ENCODE data around the gene GALNT1.

GALNT1 gene

GRCh38 chr18:35753306-35753910 lies 171.9 kb downstream of the GALNT1 start:
- Histone ChIP-seq H3K27me3 (replicated peaks; ENCODE audit: insufficient read depth, low read length) (no peaks in the 10 kb centered on the region), H3K9me3 (replicated peaks; ENCODE audit: insufficient read depth, low read length) (no peaks in the 10 kb centered on the region), H3K4me2 (ENCODE audit: low read depth, low read length) (no peak overlapping the region), H2AFZ (ENCODE audit: low read length) (no peak overlapping the region), H3K9me2 (replicated peaks; ENCODE audit: insufficient read depth, low read length) (no peaks in the 10 kb centered on the region), H3K9ac (ENCODE audit: low read length) (no peak overlapping the region), H4K20me1 (ENCODE audit: insufficient read depth, low read length) (no peaks in the 10 kb centered on the region), H3F3A (ENCODE audit: insufficient read depth, low read length) (no peaks in the 10 kb centered on the region), H3K4me3 (ENCODE audit: low read length) (no peak overlapping the region), H3K27ac (ENCODE audit: low read length) (no peak overlapping the region), H3K36me3 (replicated peaks; ENCODE audit: insufficient read depth, low read length) (no peaks in the 10 kb centered on the region), H3K4me1 (ENCODE audit: low read length) (no peaks in the 10 kb centered on the region), H3K79me2 (ENCODE audit: low read length) (no peaks in the 10 kb centered on the region)
- no peak for DNase-seq
- no peak for TF ChIP-seq EZH2 (optimal IDR thresholded peaks at IDR 0.05; ENCODE audit: low read depth, low read length)
- TF ChIP-seq CTCF (IDR thresholded peaks at IDR 0.05; ENCODE audit: low read length) = no peak
- TF ChIP-seq EZH2phosphoT487 (IDR thresholded peaks at IDR 0.05; ENCODE audit: low read length) = no peak

GRCh38 chr18:35754464-35754863 lies 172.9 kb downstream of the GALNT1 start:
- no peaks in the 10 kb centered on the region for H4K20me1 ChIP-seq (ENCODE audit: insufficient read depth, low read length)
- H3K27ac ChIP-seq (ENCODE audit: low read length) = no peak overlapping the region
- H3K9me2 ChIP-seq (replicated peaks; ENCODE audit: insufficient read depth, low read length) = no peaks in the 10 kb centered on the region
- H3K4me2 ChIP-seq (ENCODE audit: low read depth, low read length) = no peak overlapping the region
- H3K36me3 ChIP-seq (replicated peaks; ENCODE audit: insufficient read depth, low read length) = no peaks in the 10 kb centered on the region
- no peak overlapping the region for H3K4me3 ChIP-seq (ENCODE audit: low read length)
- no peak overlapping the region for H3K9ac ChIP-seq (ENCODE audit: low read length)
- H3K27me3 ChIP-seq (replicated peaks; ENCODE audit: insufficient read depth, low read length) = no peaks in the 10 kb centered on the region
- TF ChIP-seq CTCF (IDR thresholded peaks at IDR 0.05; ENCODE audit: low read length) (no peak), EZH2 (optimal IDR thresholded peaks at IDR 0.05; ENCODE audit: low read depth, low read length) (no peak), EZH2phosphoT487 (IDR thresholded peaks at IDR 0.05; ENCODE audit: low read length) (no peak)
- H3K4me1 ChIP-seq (ENCODE audit: low read length) = no peaks in the 10 kb centered on the region
- H3F3A ChIP-seq (ENCODE audit: insufficient read depth, low read length) = no peaks in the 10 kb centered on the region
- no peaks in the 10 kb centered on the region for H3K79me2 ChIP-seq (ENCODE audit: low read length)
- H3K9me3 ChIP-seq (replicated peaks; ENCODE audit: insufficient read depth, low read length) = no peaks in the 10 kb centered on the region
- H2AFZ ChIP-seq (ENCODE audit: low read length) = no peak overlapping the region
- no peak for DNase-seq

DNA sequence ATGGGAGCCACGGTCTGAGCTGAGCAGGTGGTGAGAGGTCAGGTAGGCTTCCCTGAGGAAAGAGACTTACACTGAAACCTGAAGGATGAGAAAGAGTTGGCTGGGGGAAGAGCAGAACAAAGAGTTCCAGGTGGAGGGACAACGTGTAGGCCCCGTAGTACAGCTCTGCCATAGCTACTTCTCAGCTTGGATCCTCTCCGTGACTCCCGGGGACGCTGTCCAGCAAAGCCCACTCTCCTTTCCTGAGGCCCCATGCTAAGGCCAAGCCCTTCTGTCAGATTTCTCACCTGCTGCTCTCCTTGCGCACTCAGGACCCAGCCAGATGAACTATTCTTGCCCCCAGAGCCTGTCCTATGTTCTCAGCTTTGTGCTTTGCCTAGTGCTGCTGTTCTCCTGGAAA lies 173.8 kb downstream of the GALNT1 start:
- Histone ChIP-seq H3K4me3 (ENCODE audit: low read length) (no peak overlapping the region), H3K4me1 (ENCODE audit: low read length) (no peaks in the 10 kb centered on the region), H2AFZ (ENCODE audit: low read length) (no peak overlapping the region), H3K79me2 (ENCODE audit: low read length) (no peaks in the 10 kb centered on the region), H3K9me3 (replicated peaks; ENCODE audit: insufficient read depth, low read length) (no peaks in the 10 kb centered on the region), H3K27ac (ENCODE audit: low read length) (no peak overlapping the region), H3K27me3 (replicated peaks; ENCODE audit: insufficient read depth, low read length) (no peaks in the 10 kb centered on the region), H3K36me3 (replicated peaks; ENCODE audit: insufficient read depth, low read length) (no peaks in the 10 kb centered on the region), H3K9me2 (replicated peaks; ENCODE audit: insufficient read depth, low read length) (no peaks in the 10 kb centered on the region), H3K9ac (ENCODE audit: low read length) (no peak overlapping the region), H3K4me2 (ENCODE audit: low read depth, low read length) (no peak overlapping the region), H3F3A (ENCODE audit: insufficient read depth, low read length) (no peaks in the 10 kb centered on the region), H4K20me1 (ENCODE audit: insufficient read depth, low read length) (no peaks in the 10 kb centered on the region)
- no peak for DNase-seq
- no peak for TF ChIP-seq EZH2 (optimal IDR thresholded peaks at IDR 0.05; ENCODE audit: low read depth, low read length)
- no peak for TF ChIP-seq EZH2phosphoT487 (IDR thresholded peaks at IDR 0.05; ENCODE audit: low read length)
- TF ChIP-seq CTCF (IDR thresholded peaks at IDR 0.05; ENCODE audit: low read length) = no peak
